ENCODE measurements around the gene GTF2H3.

GTF2H3 gene

GRCh38 chr12:123707466-123707865 lies 73.8 kb downstream of the GTF2H3 start:
- DNase-seq (ENCODE audit: low read depth in 2 of 2), result no peak

Measured in fibroblast of skin of left quadriceps (primary cell).